H9 (cell line): ENCODE data around the gene COL9A2. TPM values are rescaled to one million over a fixed set of nuclear protein-coding genes. Genes with fewer than 3 reads are reported as not detected.

ENCODE experiments used
- DNase-seq: peaks from one replicate; pipeline ENCODE4 v3.0.0-alpha.2; 2017
- H2AFZ ChIP-seq: one replicate; pipeline ENCODE4 v1.6.1; 2013; ENCODE audit warnings: mild to moderate bottlenecking, low read length, control low read depth, moderate library complexity
- H2AK5ac ChIP-seq: 2 replicates; pipeline ENCODE4 v1.6.1; 2013; ENCODE audit warnings: low read length, control low read depth, mixed read lengths; ENCODE audit not compliant: insufficient read length
- H2BK120ac ChIP-seq: one replicate; pipeline ENCODE4 v1.6.1; 2013; ENCODE audit warnings: low read depth, mild to moderate bottlenecking, low read length, control low read depth, inconsistent platforms; ENCODE audit not compliant: poor library complexity, severe bottlenecking
- H2BK12ac ChIP-seq: 2 replicates; pipeline ENCODE4 v1.6.1; 2013; ENCODE audit warnings: low read length, control low read depth, mixed read lengths, low read depth; ENCODE audit not compliant: insufficient read length
- H2BK15ac ChIP-seq: 2 replicates; pipeline ENCODE4 v1.6.1; 2013; ENCODE audit warnings: low read depth, low read length, control low read depth
- H2BK20ac ChIP-seq: one replicate; pipeline ENCODE4 v1.6.1; 2013; ENCODE audit warnings: low read depth, mild to moderate bottlenecking, low read length, control low read depth, inconsistent platforms; ENCODE audit not compliant: poor library complexity, severe bottlenecking
- H2BK5ac ChIP-seq: 2 replicates; pipeline ENCODE4 v1.6.1; 2013; ENCODE audit warnings: low read length, control low read depth, mixed read lengths; ENCODE audit not compliant: insufficient read length
- H3K14ac ChIP-seq: 2 replicates; pipeline ENCODE4 v1.6.1; 2013; ENCODE audit warnings: low read length, control low read depth; ENCODE audit not compliant: insufficient read depth
- H3K18ac ChIP-seq: 2 replicates; pipeline ENCODE4 v1.6.1; 2013; ENCODE audit warnings: low read depth, mild to moderate bottlenecking, mixed read lengths, low read length, control low read depth; ENCODE audit not compliant: insufficient read length
- H3K23ac ChIP-seq: 2 replicates; pipeline ENCODE4 v1.6.1; 2013; ENCODE audit warnings: low read length, control low read depth, mixed read lengths, low read depth; ENCODE audit not compliant: insufficient read length
- H3K23me2 ChIP-seq: 2 replicates; pipeline ENCODE4 v1.6.1; 2013; ENCODE audit warnings: low read depth, mild to moderate bottlenecking, mixed read lengths, low read length, control low read depth; ENCODE audit not compliant: insufficient read length, poor library complexity, severe bottlenecking
- H3K27ac ChIP-seq: 2 replicates; pipeline ENCODE4 v1.5.1; 2013; ENCODE audit warnings: low read length, control low read depth, mixed read lengths, low read depth; ENCODE audit not compliant: insufficient read length
- H3K27me3 ChIP-seq: 2 replicates; pipeline ENCODE4 v1.6.1; 2013; ENCODE audit warnings: low read length, control low read depth, inconsistent platforms; ENCODE audit not compliant: insufficient read depth
- H3K4ac ChIP-seq: 2 replicates; pipeline ENCODE4 v1.6.1; 2013; ENCODE audit warnings: low read depth, mild to moderate bottlenecking, control low read depth, inconsistent platforms, low read length, moderate library complexity
- H3K4me1 ChIP-seq: 2 replicates; pipeline ENCODE4 v1.6.1; 2013; ENCODE audit warnings: low read length, control low read depth, inconsistent platforms; ENCODE audit not compliant: insufficient read depth
- H3K4me2 ChIP-seq: 2 replicates; pipeline ENCODE4 v1.6.1; 2013; ENCODE audit warnings: low read length, control low read depth, mixed read lengths; ENCODE audit not compliant: insufficient read length, insufficient read depth
- H3K56ac ChIP-seq: 2 replicates; pipeline ENCODE4 v1.6.1; 2013; ENCODE audit warnings: low read depth, mild to moderate bottlenecking, mixed read lengths, low read length, control low read depth; ENCODE audit not compliant: insufficient read length
- H3K79me1 ChIP-seq: 2 replicates; pipeline ENCODE4 v1.6.1; 2013; ENCODE audit warnings: low read depth, mild to moderate bottlenecking, moderate library complexity, low read length, control low read depth, inconsistent platforms; ENCODE audit not compliant: insufficient read depth, poor library complexity, severe bottlenecking
- H3K79me2 ChIP-seq: 2 replicates; pipeline ENCODE4 v1.6.1; 2013; ENCODE audit warnings: low read length, control low read depth, inconsistent platforms; ENCODE audit not compliant: insufficient read depth
- H3K9ac ChIP-seq: 2 replicates; pipeline ENCODE4 v1.6.1; 2013; ENCODE audit warnings: low read length, control low read depth, mixed read lengths; ENCODE audit not compliant: insufficient read length; ENCODE audit errors: extremely low read depth
- H3K9me3 ChIP-seq: one replicate; pipeline ENCODE4 v1.6.1; 2013; ENCODE audit warnings: low read depth, low read length, inconsistent platforms; ENCODE audit not compliant: control insufficient read depth
- H3T11ph ChIP-seq: one replicate; pipeline ENCODE4 v1.6.1; 2013; ENCODE audit warnings: mild to moderate bottlenecking, low read length, control low read depth, inconsistent platforms
- H4K20me1 ChIP-seq: one replicate; pipeline ENCODE4 v1.6.1; 2013; ENCODE audit not compliant: control insufficient read depth, insufficient read length, insufficient read depth
- H4K5ac ChIP-seq: 2 replicates; pipeline ENCODE4 v1.6.1; 2013; ENCODE audit warnings: low read depth, mild to moderate bottlenecking, mixed read lengths, low read length, control low read depth; ENCODE audit not compliant: insufficient read length
- H4K8ac ChIP-seq: replicated peaks from 2 replicates; pipeline ENCODE4 v1.6.1; 2013; ENCODE audit warnings: low read length, control low read depth, mixed read lengths, low read depth; ENCODE audit not compliant: insufficient read length
- H4K91ac ChIP-seq: 2 replicates; pipeline ENCODE4 v1.6.1; 2013; ENCODE audit warnings: low read depth, mild to moderate bottlenecking, moderate library complexity, mixed read lengths, low read length, control low read depth; ENCODE audit not compliant: insufficient read length
- H3K27ac Mint-ChIP-seq, 3 experiments: 2 replicates in 2 of 3; 3 replicates in 1 of 3; pipeline ENCODE4 v1.8.0; 2020 to 2021; ENCODE audit warnings: mixed read lengths in 3 of 3, mild to moderate bottlenecking in 1 of 3, moderate library complexity in 1 of 3
- H3K27me3 Mint-ChIP-seq: 2 replicates; pipeline ENCODE4 v1.8.0; 2021; ENCODE audit warnings: low read depth, mild to moderate bottlenecking, moderate library complexity, mixed read lengths
- H3K36me3 Mint-ChIP-seq, 3 experiments: 2 replicates in 2 of 3; 3 replicates in 1 of 3; pipeline ENCODE4 v1.8.0; 2020 to 2021; ENCODE audit warnings: low read depth in 3 of 3, mixed read lengths in 3 of 3; ENCODE audit not compliant: insufficient read depth in 1 of 3
- H3K4me1 Mint-ChIP-seq, 2 experiments: 2 replicates each; pipeline ENCODE4 v1.8.0; 2020; ENCODE audit warnings: mixed read lengths in 2 of 2
- H3K4me3 Mint-ChIP-seq, 2 experiments: 2 replicates in 1 of 2; 3 replicates in 1 of 2; pipeline ENCODE4 v1.8.0; 2020 to 2021; ENCODE audit warnings: mild to moderate bottlenecking in 2 of 2, mixed read lengths in 2 of 2, moderate library complexity in 1 of 2
- H3K9me3 Mint-ChIP-seq, 2 experiments: 2 replicates in 1 of 2; 3 replicates in 1 of 2; pipeline ENCODE4 v1.8.0; 2020; ENCODE audit warnings: mild to moderate bottlenecking in 2 of 2, mixed read lengths in 2 of 2, moderate library complexity in 1 of 2
- WGBS: extraction: QIAGEN DNeasy Blood & Tissue Kit; methylation state at CpG from one replicate; pipeline ENCODE4 v1.1.7; 2013; ENCODE audit warnings: missing lambda C conversion rate, low lambda C conversion rate, mixed read lengths; ENCODE audit not compliant: insufficient read length; ENCODE audit errors: extremely low coverage; 5-methylcytosine and 5-hydroxymethylcytosine counted together
- total RNA-seq: library from RNA; stranded (reverse); gene quantifications from 2 replicates; pipeline ENCODE4 v1.2.1, GENCODE V29; 2021
- TF ChIP-seq, protein P1 (sequence below): fragments of 200-600 bp; sonication (generic); conservative IDR thresholded peaks from 3 replicates; pipeline ENCODE4 v1.8.0; 2021; ENCODE audit warnings: antibody characterized with exemption, mild to moderate bottlenecking

COL9A2 gene
- total RNA-seq, 1 experiment from 2014 or later, result 4.5 TPM

- Histone ChIP-seq H3K4ac (no peak overlapping the region), H3K79me1 (no peaks in the 10 kb centered on the region), H3K14ac (no peak overlapping the region), H2BK15ac (no peak overlapping the region), H3K9ac (no peak overlapping the region), H3K18ac (no peak overlapping the region), H2AK5ac (no peak overlapping the region), H2BK20ac (no peak overlapping the region), H3K4me1 (no peaks in the 10 kb centered on the region), H4K8ac (no peak overlapping the region), H2BK120ac (no peak overlapping the region), H4K5ac (no peak overlapping the region), H3K4me2 (no peak overlapping the region), H3K27ac (no peak overlapping the region), H3K23me2 (no peaks in the 10 kb centered on the region), H2BK12ac (no peak overlapping the region), H4K91ac (no peak overlapping the region), H3K9me3 (no peaks in the 10 kb centered on the region), H3K27me3 (no peaks in the 10 kb centered on the region), H3K79me2 (no peaks in the 10 kb centered on the region), H3T11ph (no peak overlapping the region), H2AFZ (no peak overlapping the region), H4K20me1 (no peaks in the 10 kb centered on the region), H3K56ac (no peak overlapping the region), H2BK5ac (no peak overlapping the region), H3K23ac (no peak overlapping the region)
- Mint-ChIP-seq H3K9me3 (peaks cover 4 to 6% of the 10 kb centered on the region in 2 experiments; a peak in 4 of 5 replicates), H3K36me3 (no peaks in the 10 kb centered on the region), H3K4me1 (peaks cover 5 to 10% of the 10 kb centered on the region in 2 experiments), H3K27ac (no peak overlapping the region), H3K27me3 (peaks cover 11% of the 10 kb centered on the region), H3K4me3 (no peak overlapping the region)
- no CpG with 5 or more reads among the region's 2 CpGs for WGBS
- TF ChIP-seq, protein P1, sequence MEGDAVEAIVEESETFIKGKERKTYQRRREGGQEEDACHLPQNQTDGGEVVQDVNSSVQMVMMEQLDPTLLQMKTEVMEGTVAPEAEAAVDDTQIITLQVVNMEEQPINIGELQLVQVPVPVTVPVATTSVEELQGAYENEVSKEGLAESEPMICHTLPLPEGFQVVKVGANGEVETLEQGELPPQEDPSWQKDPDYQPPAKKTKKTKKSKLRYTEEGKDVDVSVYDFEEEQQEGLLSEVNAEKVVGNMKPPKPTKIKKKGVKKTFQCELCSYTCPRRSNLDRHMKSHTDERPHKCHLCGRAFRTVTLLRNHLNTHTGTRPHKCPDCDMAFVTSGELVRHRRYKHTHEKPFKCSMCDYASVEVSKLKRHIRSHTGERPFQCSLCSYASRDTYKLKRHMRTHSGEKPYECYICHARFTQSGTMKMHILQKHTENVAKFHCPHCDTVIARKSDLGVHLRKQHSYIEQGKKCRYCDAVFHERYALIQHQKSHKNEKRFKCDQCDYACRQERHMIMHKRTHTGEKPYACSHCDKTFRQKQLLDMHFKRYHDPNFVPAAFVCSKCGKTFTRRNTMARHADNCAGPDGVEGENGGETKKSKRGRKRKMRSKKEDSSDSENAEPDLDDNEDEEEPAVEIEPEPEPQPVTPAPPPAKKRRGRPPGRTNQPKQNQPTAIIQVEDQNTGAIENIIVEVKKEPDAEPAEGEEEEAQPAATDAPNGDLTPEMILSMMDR, result peak; percentile 33; the same call in 2 of the 3 replicates
- DNase-seq, result peak; percentile 53
These were observed 46.6 kb upstream of the COL9A2 start for GRCh38 chr1:40363721-40364120.
